SU-DHL-6 (cell line): Measurements from ENCODE around the gene DCDC2.

ENCODE experiments used
- H2AFZ ChIP-seq: fragments of 200-600 bp; sonication (generic); 2 replicates; pipeline ENCODE4 v1.6.1; 2014; ENCODE audit warnings: low read depth, mild to moderate bottlenecking, moderate library complexity, mixed read lengths, antibody characterized with exemption, low read length; ENCODE audit not compliant: severe bottlenecking
- H3F3A ChIP-seq: fragments of 200-600 bp; shearing (Covaris generic); 2 replicates; pipeline ENCODE4 v1.6.0; 2016; ENCODE audit warnings: antibody characterized with exemption, mild to moderate bottlenecking; ENCODE audit not compliant: insufficient read depth
- H3K27ac ChIP-seq: fragments of 200-600 bp; sonication (generic); 2 replicates; pipeline ENCODE4 v1.5.1; 2016; ENCODE audit warnings: low read depth, mild to moderate bottlenecking, low read length, moderate library complexity, mixed read lengths
- H3K27me3 ChIP-seq: fragments of 200-600 bp; sonication (generic), shearing (Covaris generic); 2 replicates; pipeline ENCODE4 v1.6.0; 2014; ENCODE audit warnings: mild to moderate bottlenecking, low read length
- H3K36me3 ChIP-seq: fragments of 200-600 bp; sonication (generic); 2 replicates; pipeline ENCODE4 v1.6.1; 2014; ENCODE audit warnings: mild to moderate bottlenecking, low read length, mixed read lengths
- H3K4me2 ChIP-seq: fragments of 300-600, 200-600 bp; shearing (Covaris generic), sonication (generic); 2 replicates; pipeline ENCODE4 v1.6.0; 2014; ENCODE audit warnings: low read length, low read depth, mild to moderate bottlenecking; ENCODE audit not compliant: poor library complexity, severe bottlenecking
- H3K4me3 ChIP-seq: fragments of 200-600 bp; sonication (generic); 2 replicates; pipeline ENCODE4 v1.5.1; 2014; ENCODE audit warnings: antibody characterized with exemption, low read length, mild to moderate bottlenecking, mixed read lengths; ENCODE audit not compliant: insufficient read depth, poor library complexity, severe bottlenecking
- H3K79me2 ChIP-seq: fragments of 200-600 bp; sonication (generic); 2 replicates; pipeline ENCODE4 v1.6.1; 2014; ENCODE audit warnings: mild to moderate bottlenecking, low read length, moderate library complexity; ENCODE audit not compliant: insufficient read depth
- H3K9ac ChIP-seq: fragments of 200-600 bp; sonication (generic); 2 replicates; pipeline ENCODE4 v1.7.0; 2014; ENCODE audit warnings: mild to moderate bottlenecking, low read length
- H3K9me2 ChIP-seq: fragments of 200-600 bp; sonication (generic); replicated peaks from 2 replicates; pipeline ENCODE4 v1.6.1; 2014; ENCODE audit warnings: low read length; ENCODE audit not compliant: insufficient read depth
- H3K9me3 ChIP-seq: fragments of 200-600 bp; sonication (generic); 2 replicates; pipeline ENCODE4 v1.6.1; 2014; ENCODE audit warnings: low read length, mixed read lengths; ENCODE audit not compliant: insufficient read depth
- H4K20me1 ChIP-seq: fragments of 200-600 bp; sonication (generic); 2 replicates; pipeline ENCODE4 v1.6.1; 2014; ENCODE audit warnings: low read depth, mild to moderate bottlenecking, antibody characterized with exemption, low read length, moderate library complexity, mixed read lengths
- EZH2phosphoT487 ChIP-seq: fragments of 200-600 bp; sonication (generic), shearing (Covaris generic); conservative IDR thresholded peaks from 2 replicates; pipeline ENCODE4 v1.6.1; 2018; ENCODE audit warnings: mild to moderate bottlenecking, antibody characterized with exemption, low read length, moderate library complexity, mixed read lengths
- TF ChIP-seq, protein P1 (sequence below): fragments of 200-600 bp; sonication (generic); IDR thresholded peaks from one replicate; pipeline ENCODE4 v1.5.1; 2017; ENCODE audit warnings: antibody characterized with exemption, mild to moderate bottlenecking, low read length, moderate library complexity; ENCODE audit not compliant: insufficient read depth, poor library complexity, severe bottlenecking

DCDC2 gene

DNA sequence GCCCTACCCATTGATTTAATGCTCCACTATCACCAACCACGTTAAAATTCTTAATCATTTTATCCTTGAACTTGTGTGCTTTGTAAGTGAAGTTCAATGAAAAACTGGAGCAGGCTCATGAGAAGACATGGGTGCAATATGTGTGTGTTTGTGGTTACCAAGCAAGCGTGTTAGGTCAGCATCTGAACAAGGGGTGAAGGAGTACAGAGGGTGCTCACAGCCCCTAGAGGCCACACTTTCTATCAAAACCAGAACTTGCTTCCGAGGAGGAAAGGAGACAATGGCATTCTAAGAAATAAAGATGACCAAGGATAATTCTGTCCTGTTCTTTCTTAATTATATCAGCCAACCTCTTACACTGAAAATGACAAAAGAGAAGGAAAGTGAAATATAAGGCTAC is 138.2 kb downstream of the DCDC2 start:
- TF ChIP-seq, protein P1, sequence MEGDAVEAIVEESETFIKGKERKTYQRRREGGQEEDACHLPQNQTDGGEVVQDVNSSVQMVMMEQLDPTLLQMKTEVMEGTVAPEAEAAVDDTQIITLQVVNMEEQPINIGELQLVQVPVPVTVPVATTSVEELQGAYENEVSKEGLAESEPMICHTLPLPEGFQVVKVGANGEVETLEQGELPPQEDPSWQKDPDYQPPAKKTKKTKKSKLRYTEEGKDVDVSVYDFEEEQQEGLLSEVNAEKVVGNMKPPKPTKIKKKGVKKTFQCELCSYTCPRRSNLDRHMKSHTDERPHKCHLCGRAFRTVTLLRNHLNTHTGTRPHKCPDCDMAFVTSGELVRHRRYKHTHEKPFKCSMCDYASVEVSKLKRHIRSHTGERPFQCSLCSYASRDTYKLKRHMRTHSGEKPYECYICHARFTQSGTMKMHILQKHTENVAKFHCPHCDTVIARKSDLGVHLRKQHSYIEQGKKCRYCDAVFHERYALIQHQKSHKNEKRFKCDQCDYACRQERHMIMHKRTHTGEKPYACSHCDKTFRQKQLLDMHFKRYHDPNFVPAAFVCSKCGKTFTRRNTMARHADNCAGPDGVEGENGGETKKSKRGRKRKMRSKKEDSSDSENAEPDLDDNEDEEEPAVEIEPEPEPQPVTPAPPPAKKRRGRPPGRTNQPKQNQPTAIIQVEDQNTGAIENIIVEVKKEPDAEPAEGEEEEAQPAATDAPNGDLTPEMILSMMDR = no peak
- no peak for TF ChIP-seq EZH2phosphoT487
- no peak overlapping the region for H3K4me3 ChIP-seq
- no peak overlapping the region for H3K27ac ChIP-seq
- H4K20me1 ChIP-seq = no peaks in the 10 kb centered on the region; the same call in 1 of the 2 replicates
- H3K9me2 ChIP-seq = no peaks in the 10 kb centered on the region
- H3K27me3 ChIP-seq = no peaks in the 10 kb centered on the region
- no peak overlapping the region for H3K4me2 ChIP-seq
- no peak overlapping the region for H3K9ac ChIP-seq
- no peaks in the 10 kb centered on the region for H3K36me3 ChIP-seq
- H3K9me3 ChIP-seq = no peaks in the 10 kb centered on the region
- no peaks in the 10 kb centered on the region for H3K79me2 ChIP-seq
- no peak overlapping the region for H2AFZ ChIP-seq
- no peaks in the 10 kb centered on the region for H3F3A ChIP-seq

DNA sequence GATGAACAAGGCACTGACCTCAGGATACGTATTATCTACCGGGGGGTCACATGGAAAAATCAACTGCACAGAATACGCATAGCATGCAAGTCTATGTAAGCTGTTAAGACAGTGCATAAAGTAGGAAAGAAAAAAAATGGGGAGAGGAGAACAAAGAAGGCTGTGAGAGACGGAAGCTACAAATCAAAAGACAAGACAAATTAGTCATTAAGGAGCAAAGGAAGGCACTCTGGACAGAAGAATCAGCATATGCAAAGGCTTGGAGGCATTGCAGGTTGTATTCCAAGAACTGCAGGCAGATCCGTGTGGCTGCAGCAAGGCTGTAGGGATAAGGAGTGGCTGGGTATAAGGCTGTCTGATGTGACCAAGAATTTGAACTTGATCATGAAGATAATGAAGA is 142.9 kb downstream of the DCDC2 start:
- TF ChIP-seq, protein P1 = no peak
- TF ChIP-seq EZH2phosphoT487 = no peak
- H3K4me2 ChIP-seq = no peak overlapping the region

DNA sequence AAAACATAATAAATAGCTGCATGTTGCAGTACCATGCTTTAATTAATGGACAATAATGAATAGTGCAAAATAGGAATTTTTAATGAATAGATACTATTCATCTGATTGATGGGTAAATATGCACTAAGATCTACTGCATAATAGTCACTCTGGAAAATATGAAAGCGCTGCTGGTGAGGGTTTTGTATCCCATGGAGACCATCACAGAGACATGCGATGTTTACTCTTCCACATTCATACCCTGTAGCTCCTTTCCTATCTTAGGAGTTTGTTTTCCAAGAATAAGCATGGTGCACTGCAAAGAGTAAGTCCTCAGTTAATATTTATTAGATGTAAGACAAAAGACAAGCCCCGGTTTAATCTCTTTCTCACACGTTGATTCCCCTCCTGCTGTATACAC is 150.4 kb downstream of the DCDC2 start:
- Histone ChIP-seq H3K36me3 (no peaks in the 10 kb centered on the region), H3K9ac (no peak overlapping the region), H3K9me3 (no peaks in the 10 kb centered on the region), H3K79me2 (no peaks in the 10 kb centered on the region), H3K4me2 (no peak overlapping the region), H4K20me1 (no peaks in the 10 kb centered on the region), H3K4me3 (no peak overlapping the region), H3K27ac (no peak overlapping the region), H3K27me3 (no peaks in the 10 kb centered on the region), H3F3A (no peaks in the 10 kb centered on the region), H2AFZ (no peak overlapping the region), H3K9me2 (no peaks in the 10 kb centered on the region)
- no peak for TF ChIP-seq EZH2phosphoT487
- TF ChIP-seq, protein P1 = no peak

More for the DNA sequence above, 142.9 kb downstream of the DCDC2 start:
- H3K79me2 ChIP-seq = no peaks in the 10 kb centered on the region
- no peak overlapping the region for H3K9ac ChIP-seq
- H3K9me3 ChIP-seq = no peaks in the 10 kb centered on the region
- no peaks in the 10 kb centered on the region for H3F3A ChIP-seq
- no peak overlapping the region for H2AFZ ChIP-seq
- no peaks in the 10 kb centered on the region for H4K20me1 ChIP-seq
- no peaks in the 10 kb centered on the region for H3K36me3 ChIP-seq
- H3K27me3 ChIP-seq = no peaks in the 10 kb centered on the region
- no peaks in the 10 kb centered on the region for H3K9me2 ChIP-seq
- no peak overlapping the region for H3K4me3 ChIP-seq
- H3K27ac ChIP-seq = no peak overlapping the region
